Ovary (tissue), 3 donors: Measurements from ENCODE around the gene ANKFN1.

Source experiments
- EP300 ChIP-seq: sonication (generic); formaldehyde crosslinking; IDR thresholded peaks from one replicate; pipeline ENCODE4 v1.6.1; 2017; ENCODE audit warnings: antibody characterized with exemption
- POLR2A ChIP-seq: fragments of 450-650 bp; IDR thresholded peaks from one replicate; pipeline ENCODE4 v1.6.1; 2017; ENCODE audit warnings: antibody characterized with exemption, mild to moderate bottlenecking, moderate library complexity
- TF ChIP-seq, protein P1 (sequence below), 3 donors: fragments of 450-650 bp in 2 of 3; fragments of 200-600 bp in 1 of 3; IDR thresholded peaks; one replicate each; pipeline versions ENCODE4 v1.5.1 to v1.8.0; 2016 to 2022; ENCODE audit warnings: antibody characterized with exemption in 3 of 3, mild to moderate bottlenecking in 1 of 3
- donor health status: DM: no; HTN: no; CAD: no.

DNA sequence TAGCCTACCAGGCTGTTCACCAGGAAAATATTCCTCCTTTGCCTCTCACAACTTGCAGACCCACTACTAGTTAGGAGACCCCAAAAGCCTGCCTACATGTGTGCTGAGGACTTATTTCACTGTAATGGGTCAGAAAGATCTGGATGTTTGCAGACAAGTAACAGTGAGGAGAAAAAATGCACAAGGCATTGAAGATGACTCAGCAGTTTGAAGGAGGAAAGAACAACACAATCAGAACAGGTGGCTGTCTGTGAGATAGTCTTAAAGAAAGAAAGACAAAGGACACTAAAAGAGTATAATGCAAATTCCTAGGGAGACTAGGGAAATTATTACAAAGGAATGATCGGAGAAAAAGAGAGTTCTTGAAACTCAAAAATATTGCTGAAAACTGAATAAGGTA lies 69.0 kb downstream of the ANKFN1 start:
- TF ChIP-seq POLR2A (no peak), EP300 (no peak)
- TF ChIP-seq, protein P1, sequence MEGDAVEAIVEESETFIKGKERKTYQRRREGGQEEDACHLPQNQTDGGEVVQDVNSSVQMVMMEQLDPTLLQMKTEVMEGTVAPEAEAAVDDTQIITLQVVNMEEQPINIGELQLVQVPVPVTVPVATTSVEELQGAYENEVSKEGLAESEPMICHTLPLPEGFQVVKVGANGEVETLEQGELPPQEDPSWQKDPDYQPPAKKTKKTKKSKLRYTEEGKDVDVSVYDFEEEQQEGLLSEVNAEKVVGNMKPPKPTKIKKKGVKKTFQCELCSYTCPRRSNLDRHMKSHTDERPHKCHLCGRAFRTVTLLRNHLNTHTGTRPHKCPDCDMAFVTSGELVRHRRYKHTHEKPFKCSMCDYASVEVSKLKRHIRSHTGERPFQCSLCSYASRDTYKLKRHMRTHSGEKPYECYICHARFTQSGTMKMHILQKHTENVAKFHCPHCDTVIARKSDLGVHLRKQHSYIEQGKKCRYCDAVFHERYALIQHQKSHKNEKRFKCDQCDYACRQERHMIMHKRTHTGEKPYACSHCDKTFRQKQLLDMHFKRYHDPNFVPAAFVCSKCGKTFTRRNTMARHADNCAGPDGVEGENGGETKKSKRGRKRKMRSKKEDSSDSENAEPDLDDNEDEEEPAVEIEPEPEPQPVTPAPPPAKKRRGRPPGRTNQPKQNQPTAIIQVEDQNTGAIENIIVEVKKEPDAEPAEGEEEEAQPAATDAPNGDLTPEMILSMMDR (IDR thresholded peaks at IDR 0.05): no peak
